GM23338 (cell line): Measurements from ENCODE around the gene ECM2. TPM values are rescaled to one million over a fixed set of nuclear protein-coding genes. Genes with fewer than 3 reads are reported as not detected.

Source experiments
- ATAC-seq: fragments of 200-7000 bp; cut with Tn5 transposase; 3 replicates; pipeline ENCODE4 v1.9.1; 2020
- DNase-seq: peaks from one replicate; pipeline ENCODE4 v3.0.0-alpha.2; 2015; ENCODE audit warnings: low spot score
- H2AFZ ChIP-seq: fragments of 200-600 bp; sonication (generic); 2 replicates; pipeline ENCODE4 v1.8.0; 2016; ENCODE audit warnings: antibody characterized with exemption, mild to moderate bottlenecking, moderate library complexity
- H3F3A ChIP-seq: fragments of 200-600 bp; sonication (generic); replicated peaks from 2 replicates; pipeline ENCODE4 v1.8.0; 2017; ENCODE audit warnings: antibody characterized with exemption, mixed run types, low read depth
- H3K27ac ChIP-seq: fragments of 200-600 bp; sonication (generic); 2 replicates; pipeline ENCODE4 v1.6.1; 2016; ENCODE audit warnings: low read depth
- H3K27me3 ChIP-seq: fragments of 200-600 bp; sonication (generic); 2 replicates; pipeline ENCODE4 v1.8.0; 2016; ENCODE audit warnings: mild to moderate bottlenecking, mixed run types, moderate library complexity; ENCODE audit not compliant: insufficient read depth
- H3K36me3 ChIP-seq: fragments of 200-600 bp; sonication (generic); 2 replicates; pipeline ENCODE4 v1.8.0; 2016; ENCODE audit warnings: mild to moderate bottlenecking; ENCODE audit not compliant: insufficient read depth
- H3K4me1 ChIP-seq: fragments of 200-600 bp; sonication (generic); 2 replicates; pipeline ENCODE4 v1.8.0; 2016; ENCODE audit warnings: mild to moderate bottlenecking, moderate library complexity; ENCODE audit not compliant: insufficient read depth
- H3K4me2 ChIP-seq: fragments of 200-600 bp; sonication (generic); 2 replicates; pipeline ENCODE4 v1.7.1; 2017; ENCODE audit warnings: mixed run types
- H3K4me3 ChIP-seq: fragments of 200-600 bp; sonication (generic); 2 replicates; pipeline ENCODE4 v1.6.1; 2016; ENCODE audit warnings: mixed run types
- H3K79me2 ChIP-seq: fragments of 200-600 bp; sonication (generic); replicated peaks from 2 replicates; pipeline ENCODE4 v1.8.0; 2017; ENCODE audit warnings: mild to moderate bottlenecking; ENCODE audit not compliant: insufficient read depth
- H3K9me2 ChIP-seq: fragments of 200-600 bp; sonication (generic); 2 replicates; pipeline ENCODE4 v1.8.0; 2017; ENCODE audit not compliant: insufficient read depth
- H4K20me1 ChIP-seq: fragments of 200-600 bp; sonication (generic); replicated peaks from 2 replicates; pipeline ENCODE4 v1.8.0; 2017; ENCODE audit warnings: mild to moderate bottlenecking; ENCODE audit not compliant: insufficient read depth
- H3K27ac Mint-ChIP-seq: 2 replicates; pipeline ENCODE4 v1.8.0; 2020; ENCODE audit warnings: inconsistent platforms, mild to moderate bottlenecking, moderate library complexity, mixed read lengths
- H3K27me3 Mint-ChIP-seq: 3 replicates; pipeline ENCODE4 v1.8.0; 2022; ENCODE audit warnings: low read depth, mild to moderate bottlenecking, moderate library complexity, mixed read lengths, inconsistent platforms; ENCODE audit not compliant: insufficient read depth, poor library complexity
- H3K36me3 Mint-ChIP-seq: 3 replicates; pipeline ENCODE4 v1.8.0; 2021; ENCODE audit warnings: low read depth, mild to moderate bottlenecking, inconsistent platforms, moderate library complexity, mixed read lengths
- H3K4me1 Mint-ChIP-seq: 3 replicates; pipeline ENCODE4 v1.8.0; 2020; ENCODE audit warnings: mild to moderate bottlenecking, inconsistent platforms, mixed read lengths
- H3K4me3 Mint-ChIP-seq: 3 replicates; pipeline ENCODE4 v1.8.0; 2021; ENCODE audit warnings: moderate library complexity, mild to moderate bottlenecking, inconsistent platforms, mixed read lengths
- H3K9me3 Mint-ChIP-seq: 3 replicates; pipeline ENCODE4 v1.8.0; 2020; ENCODE audit warnings: moderate library complexity, mild to moderate bottlenecking, inconsistent platforms, mixed read lengths
- CREB1 ChIP-seq: fragments of 250-450 bp; sonication (Bioruptor Pico); IDR thresholded peaks from 2 replicates; pipeline ENCODE4 v1.5.0; 2020; ENCODE audit warnings: low read depth, mild to moderate bottlenecking, moderate library complexity
- EZH2 ChIP-seq: fragments of 200-600 bp; sonication (generic); IDR thresholded peaks from one replicate; pipeline ENCODE4 v1.8.0; 2017; ENCODE audit warnings: antibody characterized with exemption, mild to moderate bottlenecking, low read depth; ENCODE audit not compliant: unreplicated experiment
- EZH2phosphoT487 ChIP-seq: fragments of 200-600 bp; sonication (generic); IDR thresholded peaks from one replicate; pipeline ENCODE4 v1.8.1; 2018; ENCODE audit warnings: antibody characterized with exemption; ENCODE audit not compliant: unreplicated experiment
- JUNB ChIP-seq: IDR thresholded peaks from one replicate; pipeline ENCODE4 v1.6.1; 2016; ENCODE audit warnings: antibody characterized with exemption; ENCODE audit not compliant: unreplicated experiment
- NANOG ChIP-seq: IDR thresholded peaks from 2 replicates; pipeline ENCODE4 v1.6.1; 2016; ENCODE audit warnings: antibody characterized with exemption, borderline replicate concordance
- POLR2AphosphoS5 ChIP-seq: IDR thresholded peaks from 2 replicates; pipeline ENCODE4 v1.6.1; 2016; ENCODE audit warnings: antibody characterized with exemption, low read depth
- STAT1 ChIP-seq: IDR thresholded peaks from one replicate; pipeline ENCODE4 v1.6.1; 2016; ENCODE audit warnings: antibody characterized with exemption; ENCODE audit not compliant: unreplicated experiment
- ZNF114 ChIP-seq: fragments of 250-450 bp; sonication (Bioruptor Pico); IDR thresholded peaks from 2 replicates; pipeline ENCODE4 v1.5.0; 2020; ENCODE audit warnings: mild to moderate bottlenecking, moderate library complexity
- ZNF331 ChIP-seq: fragments of 250-450 bp; sonication (Bioruptor Pico); IDR thresholded peaks from 2 replicates; pipeline ENCODE4 v1.5.0; 2020; ENCODE audit warnings: low read depth, mild to moderate bottlenecking, moderate library complexity
- polyA plus RNA-seq: library from polyadenylated mRNA; unstranded; fragments of >200 nt; fragmentation: Nextera tagmentation; extraction: Ambion mirVana; gene quantifications from 2 replicates; pipeline ENCODE4 v1.2.1, GENCODE V29; 2016
- total RNA-seq: library from RNA; depleted of rRNA; stranded (reverse); fragments of >200 nt; shearing (Covaris generic); gene quantifications from 2 replicates; pipeline ENCODE4 v1.2.3, GENCODE V29; 2014
- TF ChIP-seq, protein P1 (sequence below): IDR thresholded peaks from 2 replicates; pipeline ENCODE4 v1.6.1; 2016; ENCODE audit warnings: antibody characterized with exemption
- TF ChIP-seq, protein P2 (sequence below), 2 experiments: fragments of 200-600 bp in 1 of 2; sonication (generic) in 1 of 2; conservative IDR thresholded peaks; 2 replicates each; pipeline versions ENCODE4 v1.5.1 to v1.6.1; 2016 to 2017; ENCODE audit warnings: antibody characterized with exemption in 2 of 2, low read depth in 2 of 2, mild to moderate bottlenecking in 2 of 2, moderate library complexity in 1 of 2
- TF ChIP-seq, protein P3 (sequence below): fragments of 250-450 bp; sonication (Bioruptor Pico); IDR thresholded peaks from 2 replicates; pipeline ENCODE4 v1.5.0; 2020; ENCODE audit warnings: mild to moderate bottlenecking, moderate library complexity
- TF ChIP-seq, protein P4 (sequence below): IDR thresholded peaks from one replicate; pipeline ENCODE4 v1.6.1; 2018; ENCODE audit warnings: antibody characterized with exemption; ENCODE audit not compliant: unreplicated experiment

ECM2 gene
- total and polyA plus RNA-seq, 2 experiments from 2014 or later: 0.79 TPM; not detected in 1

DNA sequence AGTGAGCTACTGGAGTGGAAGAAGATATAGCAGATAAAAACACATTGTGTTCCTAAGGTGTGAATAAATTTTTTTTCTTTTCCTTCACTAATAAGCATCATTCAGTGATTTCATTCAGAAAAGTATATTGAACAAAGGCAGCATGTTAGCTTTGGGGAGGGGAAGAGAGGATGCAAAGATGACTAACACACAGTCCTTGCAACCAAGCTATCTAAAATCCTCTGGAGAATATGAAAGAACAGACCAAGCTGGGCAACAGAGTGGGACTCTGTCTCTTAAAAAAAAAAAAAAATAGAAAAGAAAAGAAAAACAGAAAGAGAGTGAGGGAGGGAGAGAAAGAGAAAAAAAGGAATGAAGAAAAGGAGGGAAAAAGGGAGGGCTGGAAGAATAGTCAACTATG, 89.3 kb downstream of the ECM2 start:
- Mint-ChIP-seq H3K27me3 (peaks cover 5% of the 10 kb centered on the region), H3K36me3 (no peaks in the 10 kb centered on the region), H3K4me3 (no peak overlapping the region), H3K4me1 (peaks cover 8% of the 10 kb centered on the region), H3K9me3 (peaks cover 3% of the 10 kb centered on the region; the same call in 1 of the 3 replicates), H3K27ac (no peak overlapping the region)
- H3K36me3 ChIP-seq: no peaks in the 10 kb centered on the region
- H3F3A ChIP-seq: no peaks in the 10 kb centered on the region
- no peak for DNase-seq
- H3K4me3 ChIP-seq: no peak overlapping the region
- H2AFZ ChIP-seq: no peak overlapping the region
- no peak overlapping the region for H3K4me2 ChIP-seq
- ATAC-seq: no peak
- H3K27ac ChIP-seq: no peak overlapping the region
- no peaks in the 10 kb centered on the region for H3K79me2 ChIP-seq
- H4K20me1 ChIP-seq: no peaks in the 10 kb centered on the region; the same call in 1 of the 2 replicates
- no peaks in the 10 kb centered on the region for H3K9me2 ChIP-seq
- H3K4me1 ChIP-seq: 0 out of 2 replicates have a peak, but pooled peaks cover 8% of the 10 kb centered on the region
- TF ChIP-seq EZH2: no peak
- TF ChIP-seq, protein P1, sequence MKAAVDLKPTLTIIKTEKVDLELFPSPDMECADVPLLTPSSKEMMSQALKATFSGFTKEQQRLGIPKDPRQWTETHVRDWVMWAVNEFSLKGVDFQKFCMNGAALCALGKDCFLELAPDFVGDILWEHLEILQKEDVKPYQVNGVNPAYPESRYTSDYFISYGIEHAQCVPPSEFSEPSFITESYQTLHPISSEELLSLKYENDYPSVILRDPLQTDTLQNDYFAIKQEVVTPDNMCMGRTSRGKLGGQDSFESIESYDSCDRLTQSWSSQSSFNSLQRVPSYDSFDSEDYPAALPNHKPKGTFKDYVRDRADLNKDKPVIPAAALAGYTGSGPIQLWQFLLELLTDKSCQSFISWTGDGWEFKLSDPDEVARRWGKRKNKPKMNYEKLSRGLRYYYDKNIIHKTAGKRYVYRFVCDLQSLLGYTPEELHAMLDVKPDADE: no peak
- no peak for TF ChIP-seq JUNB
- no peak for TF ChIP-seq STAT1
- TF ChIP-seq ZNF114 (CRISPR knock-in tag): no peak
- TF ChIP-seq, protein P2, sequence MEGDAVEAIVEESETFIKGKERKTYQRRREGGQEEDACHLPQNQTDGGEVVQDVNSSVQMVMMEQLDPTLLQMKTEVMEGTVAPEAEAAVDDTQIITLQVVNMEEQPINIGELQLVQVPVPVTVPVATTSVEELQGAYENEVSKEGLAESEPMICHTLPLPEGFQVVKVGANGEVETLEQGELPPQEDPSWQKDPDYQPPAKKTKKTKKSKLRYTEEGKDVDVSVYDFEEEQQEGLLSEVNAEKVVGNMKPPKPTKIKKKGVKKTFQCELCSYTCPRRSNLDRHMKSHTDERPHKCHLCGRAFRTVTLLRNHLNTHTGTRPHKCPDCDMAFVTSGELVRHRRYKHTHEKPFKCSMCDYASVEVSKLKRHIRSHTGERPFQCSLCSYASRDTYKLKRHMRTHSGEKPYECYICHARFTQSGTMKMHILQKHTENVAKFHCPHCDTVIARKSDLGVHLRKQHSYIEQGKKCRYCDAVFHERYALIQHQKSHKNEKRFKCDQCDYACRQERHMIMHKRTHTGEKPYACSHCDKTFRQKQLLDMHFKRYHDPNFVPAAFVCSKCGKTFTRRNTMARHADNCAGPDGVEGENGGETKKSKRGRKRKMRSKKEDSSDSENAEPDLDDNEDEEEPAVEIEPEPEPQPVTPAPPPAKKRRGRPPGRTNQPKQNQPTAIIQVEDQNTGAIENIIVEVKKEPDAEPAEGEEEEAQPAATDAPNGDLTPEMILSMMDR (conservative IDR thresholded peaks at IDR 0.05; ENCODE audit: low read depth in 2 of 2): no peak
- TF ChIP-seq NANOG: no peak
- no peak for TF ChIP-seq CREB1 (CRISPR knock-in tag)
- TF ChIP-seq ZNF331 (CRISPR knock-in tag): no peak
- no peak for TF ChIP-seq EZH2phosphoT487
- TF ChIP-seq POLR2AphosphoS5: no peak
- TF ChIP-seq, protein P3, sequence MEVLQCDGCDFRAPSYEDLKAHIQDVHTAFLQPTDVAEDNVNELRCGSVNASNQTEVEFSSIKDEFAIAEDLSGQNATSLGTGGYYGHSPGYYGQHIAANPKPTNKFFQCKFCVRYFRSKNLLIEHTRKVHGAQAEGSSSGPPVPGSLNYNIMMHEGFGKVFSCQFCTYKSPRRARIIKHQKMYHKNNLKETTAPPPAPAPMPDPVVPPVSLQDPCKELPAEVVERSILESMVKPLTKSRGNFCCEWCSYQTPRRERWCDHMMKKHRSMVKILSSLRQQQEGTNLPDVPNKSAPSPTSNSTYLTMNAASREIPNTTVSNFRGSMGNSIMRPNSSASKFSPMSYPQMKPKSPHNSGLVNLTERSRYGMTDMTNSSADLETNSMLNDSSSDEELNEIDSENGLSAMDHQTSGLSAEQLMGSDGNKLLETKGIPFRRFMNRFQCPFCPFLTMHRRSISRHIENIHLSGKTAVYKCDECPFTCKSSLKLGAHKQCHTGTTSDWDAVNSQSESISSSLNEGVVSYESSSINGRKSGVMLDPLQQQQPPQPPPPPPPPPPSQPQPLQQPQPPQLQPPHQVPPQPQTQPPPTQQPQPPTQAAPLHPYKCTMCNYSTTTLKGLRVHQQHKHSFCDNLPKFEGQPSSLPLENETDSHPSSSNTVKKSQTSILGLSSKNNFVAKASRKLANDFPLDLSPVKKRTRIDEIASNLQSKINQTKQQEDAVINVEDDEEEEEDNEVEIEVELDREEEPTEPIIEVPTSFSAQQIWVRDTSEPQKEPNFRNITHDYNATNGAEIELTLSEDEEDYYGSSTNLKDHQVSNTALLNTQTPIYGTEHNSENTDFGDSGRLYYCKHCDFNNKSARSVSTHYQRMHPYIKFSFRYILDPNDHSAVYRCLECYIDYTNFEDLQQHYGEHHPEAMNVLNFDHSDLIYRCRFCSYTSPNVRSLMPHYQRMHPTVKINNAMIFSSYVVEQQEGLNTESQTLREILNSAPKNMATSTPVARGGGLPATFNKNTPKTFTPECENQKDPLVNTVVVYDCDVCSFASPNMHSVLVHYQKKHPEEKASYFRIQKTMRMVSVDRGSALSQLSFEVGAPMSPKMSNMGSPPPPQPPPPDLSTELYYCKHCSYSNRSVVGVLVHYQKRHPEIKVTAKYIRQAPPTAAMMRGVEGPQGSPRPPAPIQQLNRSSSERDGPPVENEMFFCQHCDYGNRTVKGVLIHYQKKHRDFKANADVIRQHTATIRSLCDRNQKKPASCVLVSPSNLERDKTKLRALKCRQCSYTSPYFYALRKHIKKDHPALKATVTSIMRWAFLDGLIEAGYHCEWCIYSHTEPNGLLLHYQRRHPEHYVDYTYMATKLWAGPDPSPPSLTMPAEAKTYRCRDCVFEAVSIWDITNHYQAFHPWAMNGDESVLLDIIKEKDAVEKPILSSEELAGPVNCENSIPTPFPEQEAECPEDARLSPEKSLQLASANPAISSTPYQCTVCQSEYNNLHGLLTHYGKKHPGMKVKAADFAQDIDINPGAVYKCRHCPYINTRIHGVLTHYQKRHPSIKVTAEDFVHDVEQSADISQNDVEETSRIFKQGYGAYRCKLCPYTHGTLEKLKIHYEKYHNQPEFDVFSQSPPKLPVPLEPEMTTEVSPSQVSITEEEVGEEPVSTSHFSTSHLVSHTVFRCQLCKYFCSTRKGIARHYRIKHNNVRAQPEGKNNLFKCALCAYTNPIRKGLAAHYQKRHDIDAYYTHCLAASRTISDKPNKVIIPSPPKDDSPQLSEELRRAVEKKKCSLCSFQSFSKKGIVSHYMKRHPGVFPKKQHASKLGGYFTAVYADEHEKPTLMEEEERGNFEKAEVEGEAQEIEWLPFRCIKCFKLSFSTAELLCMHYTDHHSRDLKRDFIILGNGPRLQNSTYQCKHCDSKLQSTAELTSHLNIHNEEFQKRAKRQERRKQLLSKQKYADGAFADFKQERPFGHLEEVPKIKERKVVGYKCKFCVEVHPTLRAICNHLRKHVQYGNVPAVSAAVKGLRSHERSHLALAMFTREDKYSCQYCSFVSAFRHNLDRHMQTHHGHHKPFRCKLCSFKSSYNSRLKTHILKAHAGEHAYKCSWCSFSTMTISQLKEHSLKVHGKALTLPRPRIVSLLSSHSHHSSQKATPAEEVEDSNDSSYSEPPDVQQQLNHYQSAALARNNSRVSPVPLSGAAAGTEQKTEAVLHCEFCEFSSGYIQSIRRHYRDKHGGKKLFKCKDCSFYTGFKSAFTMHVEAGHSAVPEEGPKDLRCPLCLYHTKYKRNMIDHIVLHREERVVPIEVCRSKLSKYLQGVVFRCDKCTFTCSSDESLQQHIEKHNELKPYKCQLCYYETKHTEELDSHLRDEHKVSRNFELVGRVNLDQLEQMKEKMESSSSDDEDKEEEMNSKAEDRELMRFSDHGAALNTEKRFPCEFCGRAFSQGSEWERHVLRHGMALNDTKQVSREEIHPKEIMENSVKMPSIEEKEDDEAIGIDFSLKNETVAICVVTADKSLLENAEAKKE (CRISPR knock-in tag): no peak
- TF ChIP-seq, protein P4, sequence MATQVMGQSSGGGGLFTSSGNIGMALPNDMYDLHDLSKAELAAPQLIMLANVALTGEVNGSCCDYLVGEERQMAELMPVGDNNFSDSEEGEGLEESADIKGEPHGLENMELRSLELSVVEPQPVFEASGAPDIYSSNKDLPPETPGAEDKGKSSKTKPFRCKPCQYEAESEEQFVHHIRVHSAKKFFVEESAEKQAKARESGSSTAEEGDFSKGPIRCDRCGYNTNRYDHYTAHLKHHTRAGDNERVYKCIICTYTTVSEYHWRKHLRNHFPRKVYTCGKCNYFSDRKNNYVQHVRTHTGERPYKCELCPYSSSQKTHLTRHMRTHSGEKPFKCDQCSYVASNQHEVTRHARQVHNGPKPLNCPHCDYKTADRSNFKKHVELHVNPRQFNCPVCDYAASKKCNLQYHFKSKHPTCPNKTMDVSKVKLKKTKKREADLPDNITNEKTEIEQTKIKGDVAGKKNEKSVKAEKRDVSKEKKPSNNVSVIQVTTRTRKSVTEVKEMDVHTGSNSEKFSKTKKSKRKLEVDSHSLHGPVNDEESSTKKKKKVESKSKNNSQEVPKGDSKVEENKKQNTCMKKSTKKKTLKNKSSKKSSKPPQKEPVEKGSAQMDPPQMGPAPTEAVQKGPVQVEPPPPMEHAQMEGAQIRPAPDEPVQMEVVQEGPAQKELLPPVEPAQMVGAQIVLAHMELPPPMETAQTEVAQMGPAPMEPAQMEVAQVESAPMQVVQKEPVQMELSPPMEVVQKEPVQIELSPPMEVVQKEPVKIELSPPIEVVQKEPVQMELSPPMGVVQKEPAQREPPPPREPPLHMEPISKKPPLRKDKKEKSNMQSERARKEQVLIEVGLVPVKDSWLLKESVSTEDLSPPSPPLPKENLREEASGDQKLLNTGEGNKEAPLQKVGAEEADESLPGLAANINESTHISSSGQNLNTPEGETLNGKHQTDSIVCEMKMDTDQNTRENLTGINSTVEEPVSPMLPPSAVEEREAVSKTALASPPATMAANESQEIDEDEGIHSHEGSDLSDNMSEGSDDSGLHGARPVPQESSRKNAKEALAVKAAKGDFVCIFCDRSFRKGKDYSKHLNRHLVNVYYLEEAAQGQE: no peak
- H3K27me3 ChIP-seq: no peaks in the 10 kb centered on the region
